NT2/D1 (cell line): ENCODE measurements around the gene RELL1.

ENCODE experiments used
- SUZ12 ChIP-seq: IDR thresholded peaks from 2 replicates; pipeline ENCODE4 v1.6.1; 2011; ENCODE audit not compliant: insufficient read length, insufficient read depth; ENCODE audit errors: extremely low read depth
- YY1 ChIP-seq: IDR thresholded peaks from 2 replicates; pipeline ENCODE4 v1.6.1; 2011; ENCODE audit not compliant: insufficient read length, insufficient read depth
- ZNF274 ChIP-seq: IDR thresholded peaks from 2 replicates; pipeline ENCODE4 v1.6.1; 2011; ENCODE audit warnings: mild to moderate bottlenecking, low read depth, low read length

DNA sequence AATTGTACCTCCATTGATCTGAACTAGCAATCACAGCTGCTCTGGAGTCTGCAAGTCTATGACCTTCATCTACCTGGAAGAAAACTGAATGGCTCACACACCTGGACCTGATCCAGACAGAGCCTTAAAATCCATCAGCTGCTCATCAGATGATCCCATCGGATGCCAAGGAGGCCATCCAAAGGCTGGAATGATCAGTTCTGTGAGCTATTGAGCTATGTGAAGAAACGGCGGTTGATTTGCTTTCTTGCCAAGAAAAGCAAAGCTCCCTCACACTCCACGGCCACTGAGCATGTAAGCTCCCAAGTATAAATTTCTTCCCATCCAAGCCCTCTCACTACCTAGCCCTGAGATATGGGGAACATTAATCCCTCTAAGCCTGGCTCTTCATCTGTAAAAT lies 63.1 kb downstream of the RELL1 start:
- TF ChIP-seq YY1, result no peak
- TF ChIP-seq SUZ12, result no peak
- TF ChIP-seq ZNF274, result no peak
